K562 (cell line): ENCODE measurements around the gene RASGRP2. TPM values are rescaled to one million over a fixed set of nuclear protein-coding genes. Genes with fewer than 3 reads are reported as not detected.

Experiments
- ATAC-seq: fragments of 200-7000 bp; cut with Tn5 transposase; 3 replicates; pipeline ENCODE4 v1.9.1; 2020; ENCODE audit warnings: moderate library complexity
- BruUV-seq: library from RNA; stranded (reverse); fragments of 400-500 nt; replicated peaks from 2 replicates; lab custom pipeline; 2021; lab: Mats Ljungman, UMichigan
- CTCF ChIA-PET: fragments of 300-600 bp; formaldehyde crosslinking; extraction: SDS; loops from one replicate; lab custom pipeline; 2021; ENCODE audit warnings: low intra/inter-chr PET ratio; lab: Yijun Ruan, JAX
- POLR2A ChIA-PET: fragments of 300-600, 350-650 bp; sonication (Branson Sonifier 250); formaldehyde crosslinking; extraction: SDS; loops from one replicate; lab custom pipeline; 2021; ENCODE audit warnings: antibody characterized with exemption, inconsistent platforms; lab: Yijun Ruan, JAX
- DNase-seq, 4 experiments: peaks; one replicate each; pipeline versions ENCODE4 v3.0.0 to v3.0.0-alpha.2; 2011 to 2018; ENCODE audit warnings: low spot score in 3 of 4, mixed read lengths in 3 of 4; ENCODE audit errors: extremely low read depth in 1 of 4
- FAIRE-seq: peaks from 2 replicates; lab custom pipeline; 2011; peaks lifted over from hg19 to GRCh38; lab: Jason Lieb, UNC
- H2AFZ ChIP-seq: 2 replicates; pipeline ENCODE4 v1.6.0; 2011; ENCODE audit warnings: low read depth, low read length, control low read depth, inconsistent platforms
- H3K27ac ChIP-seq: fragments of 200-600 bp; 3 replicates; pipeline ENCODE4 v1.8.0; 2011; ENCODE audit warnings: low read depth, mild to moderate bottlenecking, control low read depth, inconsistent platforms, low read length, moderate library complexity, mixed read lengths; ENCODE audit errors: extremely low read depth
- H3K27me3 ChIP-seq, 2 experiments: fragments of 300-600 bp in 1 of 2; 2 replicates in 1 of 2; 3 replicates in 1 of 2; pipeline versions ENCODE4 v1.6.0 to v1.8.0; 2011; ENCODE audit warnings: inconsistent platforms in 2 of 2, low read length in 2 of 2, mild to moderate bottlenecking in 1 of 2, mixed read lengths in 1 of 2, moderate library complexity in 1 of 2; ENCODE audit not compliant: control insufficient read depth in 2 of 2, insufficient read depth in 2 of 2
- H3K36me3 ChIP-seq: fragments of 300-600 bp; 3 replicates; pipeline ENCODE4 v1.8.0; 2011; ENCODE audit warnings: mild to moderate bottlenecking, low read length, inconsistent platforms; ENCODE audit not compliant: control insufficient read depth, insufficient read depth
- H3K4me1 ChIP-seq, 2 experiments: fragments of 200-600 bp in 1 of 2; replicated peaks in 1 of 2; 2 replicates in 1 of 2; 3 replicates in 1 of 2; pipeline versions ENCODE4 v1.5.1 to v1.8.0; 2011; ENCODE audit warnings: inconsistent platforms in 2 of 2, low read length in 2 of 2, mild to moderate bottlenecking in 1 of 2, mixed read lengths in 1 of 2, moderate library complexity in 1 of 2; ENCODE audit not compliant: control insufficient read depth in 2 of 2, insufficient read depth in 2 of 2
- H3K4me2 ChIP-seq: 2 replicates; pipeline ENCODE4 v1.6.1; 2011; ENCODE audit warnings: low read length, control low read depth, inconsistent platforms, mixed read lengths; ENCODE audit not compliant: insufficient read depth
- H3K4me3 ChIP-seq: fragments of 200-600 bp; sonication (generic), shearing (Covaris generic); 2 replicates; pipeline ENCODE4 v1.5.1; 2016; ENCODE audit warnings: control low read depth, inconsistent platforms
- H3K79me2 ChIP-seq: fragments of 200-600 bp; 3 replicates; pipeline ENCODE4 v1.8.0; 2011; ENCODE audit warnings: low read length, inconsistent platforms; ENCODE audit not compliant: control insufficient read depth, insufficient read depth
- H3K9ac ChIP-seq, 2 experiments: 2 replicates each; pipeline versions ENCODE4 v1.6.0 to v1.6.1; 2011; ENCODE audit warnings: low read depth in 2 of 2, low read length in 2 of 2, control low read depth in 1 of 2, inconsistent platforms in 1 of 2, mild to moderate bottlenecking in 1 of 2, mixed read lengths in 1 of 2; ENCODE audit not compliant: insufficient read depth in 1 of 2
- H3K9me1 ChIP-seq: one replicate; pipeline ENCODE4 v1.6.0; 2011; ENCODE audit warnings: inconsistent platforms, mild to moderate bottlenecking, low read length, moderate library complexity; ENCODE audit not compliant: control insufficient read depth, insufficient read depth
- H3K9me3 ChIP-seq: replicated peaks from 2 replicates; pipeline ENCODE4 v1.5.1; 2011; ENCODE audit warnings: low read depth, low read length, inconsistent platforms; ENCODE audit not compliant: control insufficient read depth, insufficient read depth
- H4K20me1 ChIP-seq: replicated peaks from 2 replicates; pipeline ENCODE4 v1.6.1; 2011; ENCODE audit warnings: low read length, inconsistent platforms, mixed read lengths; ENCODE audit not compliant: control insufficient read depth, insufficient read depth
- ATF4 ChIP-seq: fragments of 450-650 bp; formaldehyde crosslinking; IDR thresholded peaks from 2 replicates; pipeline ENCODE4 v1.4.0; 2022; ENCODE audit warnings: mild to moderate bottlenecking, moderate library complexity
- COPS2 ChIP-seq: fragments of 450-650 bp; conservative IDR thresholded peaks from 2 replicates; pipeline ENCODE4 v1.6.1; 2016; ENCODE audit warnings: mild to moderate bottlenecking, moderate library complexity
- ILF3 ChIP-seq: fragments of 450-650 bp; IDR thresholded peaks from 2 replicates; pipeline ENCODE4 v1.6.1; 2018; ENCODE audit warnings: antibody characterized with exemption, mild to moderate bottlenecking, moderate library complexity, borderline replicate concordance
- KLF13 ChIP-seq: fragments of 450-650 bp; IDR thresholded peaks from 2 replicates; pipeline ENCODE4 v1.6.1; 2016; ENCODE audit warnings: missing genetic modification characterization, low read depth, mild to moderate bottlenecking, missing compliant biosample characterization, moderate library complexity, borderline replicate concordance
- NELFE ChIP-seq: IDR thresholded peaks from 2 replicates; pipeline ENCODE4 v1.6.1; 2011; ENCODE audit warnings: mild to moderate bottlenecking; ENCODE audit not compliant: insufficient read depth, insufficient read length
- NR1H2 ChIP-seq: sonication (generic); formaldehyde crosslinking; IDR thresholded peaks from 2 replicates; pipeline ENCODE4 v1.4.0; 2020; ENCODE audit warnings: mild to moderate bottlenecking, missing genetic modification reagents
- SMAD3 ChIP-seq: fragments of 450-650 bp; formaldehyde crosslinking; conservative IDR thresholded peaks from 2 replicates; pipeline ENCODE4 v1.4.0; 2020; ENCODE audit warnings: mild to moderate bottlenecking
- SMARCC2 ChIP-seq: fragments of 450-650 bp; IDR thresholded peaks from 2 replicates; pipeline ENCODE4 v1.6.1; 2017; ENCODE audit warnings: antibody characterized with exemption, moderate library complexity, mild to moderate bottlenecking, low read depth
- TCF7 ChIP-seq: sonication (generic); IDR thresholded peaks from 2 replicates; pipeline ENCODE4 v1.6.1; 2016; ENCODE audit warnings: antibody characterized with exemption, borderline replicate concordance
- ZNF77 ChIP-seq: fragments of 250-450 bp; sonication (Bioruptor Pico); IDR thresholded peaks from 2 replicates; pipeline ENCODE4 v1.5.0; 2020
- WGBS: fragments of 100-300 bp; shearing (Covaris generic); methylation state at CpG from one replicate; pipeline ENCODE4 v1.1.6; 2016; ENCODE audit warnings: low coverage, mixed read lengths; ENCODE audit not compliant: insufficient coverage; ENCODE audit errors: missing lambda C conversion rate; 5-methylcytosine and 5-hydroxymethylcytosine counted together
- in situ Hi-C: fragments of 300-500 bp; cut with MboI; formaldehyde crosslinking; loops from 4 replicates; pipeline ENCODE4 v1.15.0; 2018; ENCODE audit warnings: inconsistent platforms, mixed read lengths
- intact Hi-C: fragments of 100-400 bp; cut with micrococcal nuclease; formaldehyde crosslinking; loops from 2 replicates; pipeline ENCODE4 v1.14.2; 2022
- polyA plus RNA-seq, 8 experiments: library from polyadenylated mRNA; depleted of rRNA in 4 of 8; stranded (reverse) in 5 of 8; unstranded in 3 of 8; fragments of >200 nt; fragmentation: Nextera tagmentation in 2 of 8; fragmentation: Illumina TruSeq in 1 of 8; extraction: Ambion mirVana in 2 of 8; extraction: Trizol in 1 of 8; gene quantifications; 2 replicates each; pipeline versions ENCODE4 v1.2.1 to v1.2.3, GENCODE V29; 2011 to 2014; ENCODE audit warnings: inconsistent platforms in 1 of 8, missing spikeins in 1 of 8
- total RNA-seq, 7 experiments: library from RNA; depleted of rRNA in 6 of 7; stranded (reverse); fragments of >200 nt in 6 of 7; fragmentation: Illumina TruSeq in 2 of 7; extraction: Trizol in 2 of 7; gene quantifications; 2 replicates each; pipeline versions ENCODE4 v1.2.1 to v1.2.3, GENCODE V29; 2011 to 2021; ENCODE audit warnings: low replicate concordance in 1 of 7
- TF ChIP-seq, protein P1 (sequence below): fragments of 450-650 bp; IDR thresholded peaks from 2 replicates; pipeline ENCODE4 v1.6.1; 2017; ENCODE audit warnings: antibody characterized with exemption
- TF ChIP-seq, protein P2 (sequence below): fragments of 250-450 bp; sonication (Bioruptor Pico); IDR thresholded peaks from 2 replicates; pipeline ENCODE4 v1.8.0; 2022; ENCODE audit warnings: inconsistent platforms
- TF ChIP-seq, protein P3 (sequence below): sonication (generic); formaldehyde crosslinking; IDR thresholded peaks from 2 replicates; pipeline ENCODE4 v1.8.1; 2023; ENCODE audit warnings: mild to moderate bottlenecking, missing genetic modification reagents
- TF ChIP-seq, protein P4 (sequence below): fragments of 450-650 bp; formaldehyde crosslinking; IDR thresholded peaks from 2 replicates; pipeline ENCODE4 v1.4.0; 2022; ENCODE audit warnings: missing genetic modification characterization

Gene RASGRP2
- total and polyA plus RNA-seq, 9 of the 15 experiments (the other 6 are each of a cell fraction or from before 2014, with no cell fraction given): 0.87 to 22.7 (median 5.5) TPM

DNA sequence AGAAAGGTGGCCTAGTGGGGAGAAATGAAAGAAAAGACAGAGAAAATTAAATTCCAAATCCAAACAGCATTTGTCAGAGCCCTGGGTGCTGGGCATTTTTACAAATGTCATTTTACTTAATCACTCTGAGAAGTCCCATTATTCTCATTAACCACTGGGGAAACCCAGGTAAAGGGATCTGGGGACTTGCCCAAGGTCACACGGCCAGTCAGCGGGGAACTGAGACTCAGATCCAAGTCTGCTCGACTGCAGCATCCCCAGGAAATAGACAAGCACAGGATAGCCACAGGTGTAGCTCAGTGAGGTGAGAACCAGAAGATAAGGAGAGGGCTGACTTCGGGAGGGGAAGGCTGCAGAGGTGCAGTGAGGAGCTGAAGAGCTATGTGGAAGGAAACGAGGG, 28.8 kb downstream of the RASGRP2 start:
- in situ Hi-C loops (no loop called here), intact Hi-C loops (no loop called here)
- Histone ChIP-seq H3K4me2 (no peak overlapping the region), H3K4me3 (no peak overlapping the region), H3K9me3 (no peaks in the 10 kb centered on the region; the same call in 1 of the 2 replicates), H3K36me3 (no peaks in the 10 kb centered on the region), H3K9ac (no peak overlapping the region; a peak in 1 of 4 replicates), H4K20me1 (peaks cover 29% of the 10 kb centered on the region), H3K27me3 (peaks cover 37 to 64% of the 10 kb centered on the region in 2 experiments), H3K9me1 (no peaks in the 10 kb centered on the region), H3K79me2 (no peaks in the 10 kb centered on the region), H3K27ac (no peak overlapping the region), H2AFZ (no peak overlapping the region), H3K4me1 (peaks cover 12 to 44% of the 10 kb centered on the region in 2 experiments)
- TF ChIP-seq NR1H2: no peak
- TF ChIP-seq ATF4 (CRISPR knock-in tag): no peak
- no peak for TF ChIP-seq ZNF77 (CRISPR knock-in tag)
- TF ChIP-seq TCF7: no peak
- no peak for TF ChIP-seq ILF3
- TF ChIP-seq, protein P1, sequence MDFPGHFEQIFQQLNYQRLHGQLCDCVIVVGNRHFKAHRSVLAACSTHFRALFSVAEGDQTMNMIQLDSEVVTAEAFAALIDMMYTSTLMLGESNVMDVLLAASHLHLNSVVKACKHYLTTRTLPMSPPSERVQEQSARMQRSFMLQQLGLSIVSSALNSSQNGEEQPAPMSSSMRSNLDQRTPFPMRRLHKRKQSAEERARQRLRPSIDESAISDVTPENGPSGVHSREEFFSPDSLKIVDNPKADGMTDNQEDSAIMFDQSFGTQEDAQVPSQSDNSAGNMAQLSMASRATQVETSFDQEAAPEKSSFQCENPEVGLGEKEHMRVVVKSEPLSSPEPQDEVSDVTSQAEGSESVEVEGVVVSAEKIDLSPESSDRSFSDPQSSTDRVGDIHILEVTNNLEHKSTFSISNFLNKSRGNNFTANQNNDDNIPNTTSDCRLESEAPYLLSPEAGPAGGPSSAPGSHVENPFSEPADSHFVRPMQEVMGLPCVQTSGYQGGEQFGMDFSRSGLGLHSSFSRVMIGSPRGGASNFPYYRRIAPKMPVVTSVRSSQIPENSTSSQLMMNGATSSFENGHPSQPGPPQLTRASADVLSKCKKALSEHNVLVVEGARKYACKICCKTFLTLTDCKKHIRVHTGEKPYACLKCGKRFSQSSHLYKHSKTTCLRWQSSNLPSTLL: no peak
- TF ChIP-seq SMARCC2: no peak
- TF ChIP-seq, protein P2, sequence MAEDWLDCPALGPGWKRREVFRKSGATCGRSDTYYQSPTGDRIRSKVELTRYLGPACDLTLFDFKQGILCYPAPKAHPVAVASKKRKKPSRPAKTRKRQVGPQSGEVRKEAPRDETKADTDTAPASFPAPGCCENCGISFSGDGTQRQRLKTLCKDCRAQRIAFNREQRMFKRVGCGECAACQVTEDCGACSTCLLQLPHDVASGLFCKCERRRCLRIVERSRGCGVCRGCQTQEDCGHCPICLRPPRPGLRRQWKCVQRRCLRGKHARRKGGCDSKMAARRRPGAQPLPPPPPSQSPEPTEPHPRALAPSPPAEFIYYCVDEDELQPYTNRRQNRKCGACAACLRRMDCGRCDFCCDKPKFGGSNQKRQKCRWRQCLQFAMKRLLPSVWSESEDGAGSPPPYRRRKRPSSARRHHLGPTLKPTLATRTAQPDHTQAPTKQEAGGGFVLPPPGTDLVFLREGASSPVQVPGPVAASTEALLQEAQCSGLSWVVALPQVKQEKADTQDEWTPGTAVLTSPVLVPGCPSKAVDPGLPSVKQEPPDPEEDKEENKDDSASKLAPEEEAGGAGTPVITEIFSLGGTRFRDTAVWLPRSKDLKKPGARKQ (CRISPR knock-in tag): no peak
- TF ChIP-seq NELFE: no peak
- TF ChIP-seq KLF13 (tag): no peak
- TF ChIP-seq, protein P3, sequence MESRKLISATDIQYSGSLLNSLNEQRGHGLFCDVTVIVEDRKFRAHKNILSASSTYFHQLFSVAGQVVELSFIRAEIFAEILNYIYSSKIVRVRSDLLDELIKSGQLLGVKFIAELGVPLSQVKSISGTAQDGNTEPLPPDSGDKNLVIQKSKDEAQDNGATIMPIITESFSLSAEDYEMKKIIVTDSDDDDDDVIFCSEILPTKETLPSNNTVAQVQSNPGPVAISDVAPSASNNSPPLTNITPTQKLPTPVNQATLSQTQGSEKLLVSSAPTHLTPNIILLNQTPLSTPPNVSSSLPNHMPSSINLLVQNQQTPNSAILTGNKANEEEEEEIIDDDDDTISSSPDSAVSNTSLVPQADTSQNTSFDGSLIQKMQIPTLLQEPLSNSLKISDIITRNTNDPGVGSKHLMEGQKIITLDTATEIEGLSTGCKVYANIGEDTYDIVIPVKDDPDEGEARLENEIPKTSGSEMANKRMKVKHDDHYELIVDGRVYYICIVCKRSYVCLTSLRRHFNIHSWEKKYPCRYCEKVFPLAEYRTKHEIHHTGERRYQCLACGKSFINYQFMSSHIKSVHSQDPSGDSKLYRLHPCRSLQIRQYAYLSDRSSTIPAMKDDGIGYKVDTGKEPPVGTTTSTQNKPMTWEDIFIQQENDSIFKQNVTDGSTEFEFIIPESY (CRISPR knock-in tag): no peak
- no peak for TF ChIP-seq COPS2
- TF ChIP-seq, protein P4, sequence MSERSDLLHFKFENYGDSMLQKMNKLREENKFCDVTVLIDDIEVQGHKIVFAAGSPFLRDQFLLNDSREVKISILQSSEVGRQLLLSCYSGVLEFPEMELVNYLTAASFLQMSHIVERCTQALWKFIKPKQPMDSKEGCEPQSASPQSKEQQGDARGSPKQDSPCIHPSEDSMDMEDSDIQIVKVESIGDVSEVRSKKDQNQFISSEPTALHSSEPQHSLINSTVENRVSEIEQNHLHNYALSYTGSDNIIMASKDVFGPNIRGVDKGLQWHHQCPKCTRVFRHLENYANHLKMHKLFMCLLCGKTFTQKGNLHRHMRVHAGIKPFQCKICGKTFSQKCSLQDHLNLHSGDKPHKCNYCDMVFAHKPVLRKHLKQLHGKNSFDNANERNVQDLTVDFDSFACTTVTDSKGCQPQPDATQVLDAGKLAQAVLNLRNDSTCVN (CRISPR knock-in tag): no peak
- TF ChIP-seq SMAD3 (CRISPR knock-in tag): no peak
- FAIRE-seq (no peak), ATAC-seq (no peak), DNase-seq (no peak)
- no TSS peak for BruUV-seq
- POLR2A ChIA-PET: interaction anchor here (1.3 kb wide), 2 partner anchors 11 to 16 kb away, joined by 4 read pairs; no protein-coding TSS in a partner anchor
- CTCF ChIA-PET: interaction anchor here (0.6 kb wide), 1 partner anchor 64 kb away, joined by 4 read pairs; no protein-coding TSS in a partner anchor
- 0% methylated on average over 5 of the region's 5 CpGs for WGBS
